HG03196 (cell line): ENCODE data around the gene ALKBH2.

Source experiments
- ATAC-seq: cut with Tn5 transposase; IDR thresholded peaks from one replicate; pipeline ENCODE4 v1.9.1; 2021; ENCODE audit not compliant: unreplicated experiment

Gene ALKBH2

DNA sequence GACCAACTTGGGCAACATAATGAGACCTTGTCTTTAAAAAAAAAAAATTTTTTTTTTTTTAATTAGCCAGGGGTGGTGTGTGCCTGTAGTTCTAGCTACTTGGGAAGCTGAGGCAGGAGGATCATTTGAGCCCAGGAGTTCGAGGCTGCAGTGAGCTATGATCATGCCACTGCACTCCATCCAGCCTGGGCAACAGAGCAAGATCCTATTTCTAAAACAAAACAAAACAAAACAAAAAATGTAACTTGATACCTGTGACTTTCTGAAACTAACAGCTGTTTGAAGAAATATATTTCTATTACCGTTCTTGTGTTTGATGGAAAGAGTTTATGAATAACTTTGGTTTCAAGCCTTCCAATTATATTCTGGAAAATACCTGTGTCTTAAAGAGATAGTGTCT lies 21.4 kb upstream of the ALKBH2 start:
- no peak for ATAC-seq

DNA sequence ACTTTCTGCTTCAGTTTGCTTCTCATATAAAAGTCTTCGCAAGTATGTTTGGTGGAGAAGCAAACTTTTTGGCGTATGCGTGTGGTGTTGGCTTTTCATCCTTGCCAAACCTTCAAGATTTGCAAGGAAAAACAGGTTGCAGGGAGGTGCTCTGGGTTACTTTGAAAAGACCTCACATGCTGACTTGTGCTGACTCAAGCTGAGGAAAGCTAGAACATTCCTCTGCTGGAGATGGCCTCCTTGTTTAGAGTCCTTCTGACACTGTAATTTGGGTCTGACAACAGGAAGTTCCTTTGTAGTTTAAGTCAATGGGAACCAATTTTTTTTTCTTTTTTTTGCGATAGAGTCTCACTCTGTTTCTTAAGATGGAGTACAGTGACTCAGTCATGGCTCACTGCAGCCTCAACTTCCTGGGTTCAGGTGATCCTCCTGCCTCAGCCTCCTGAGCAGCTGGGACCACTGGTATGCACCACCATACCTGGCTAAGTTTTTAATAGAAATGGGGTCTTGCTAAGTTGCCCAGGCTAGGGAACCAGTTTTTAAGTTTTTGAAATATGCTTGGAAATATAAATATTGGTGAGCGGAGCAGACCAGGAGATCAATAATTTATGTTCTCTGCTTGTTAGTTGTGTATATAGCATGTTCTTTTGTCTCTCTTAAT lies 20.5 kb upstream of the ALKBH2 start:
- ATAC-seq, result no peak

DNA sequence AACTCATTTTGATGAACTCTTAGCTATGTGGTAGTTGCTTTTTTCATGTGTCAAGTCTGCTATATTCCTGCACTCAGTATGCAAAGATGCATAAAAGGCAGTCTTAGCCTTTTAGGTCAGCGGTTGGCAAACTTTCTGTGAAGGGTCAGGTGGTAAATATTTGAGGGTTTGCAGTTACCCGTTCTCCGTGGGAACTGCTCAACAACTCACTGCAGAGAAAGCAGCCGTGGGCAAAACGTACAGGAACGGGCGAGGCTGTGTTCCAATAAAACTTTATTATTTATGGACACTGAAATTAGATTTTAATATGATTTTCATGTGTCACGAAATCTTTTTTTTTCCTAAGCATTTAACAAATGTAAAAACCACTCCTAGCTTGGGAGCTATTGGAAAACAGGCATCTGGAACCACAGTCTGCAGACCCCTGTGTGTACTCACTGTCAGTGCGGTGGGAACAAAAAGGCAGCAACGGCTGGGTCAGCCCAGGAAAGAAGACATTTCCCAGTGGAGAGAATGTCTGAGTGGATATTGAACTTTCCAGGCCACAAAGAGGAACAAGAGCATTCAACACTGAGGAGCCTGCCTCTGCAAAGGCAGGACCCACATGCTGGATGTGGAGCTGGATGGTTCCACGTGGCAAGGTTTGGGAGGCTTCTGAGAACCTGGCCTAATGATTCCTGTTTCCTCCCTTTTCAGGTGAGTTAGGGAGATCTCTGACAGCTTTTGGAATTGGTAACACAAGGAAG lies 19.6 kb upstream of the ALKBH2 start:
- no peak for ATAC-seq

DNA sequence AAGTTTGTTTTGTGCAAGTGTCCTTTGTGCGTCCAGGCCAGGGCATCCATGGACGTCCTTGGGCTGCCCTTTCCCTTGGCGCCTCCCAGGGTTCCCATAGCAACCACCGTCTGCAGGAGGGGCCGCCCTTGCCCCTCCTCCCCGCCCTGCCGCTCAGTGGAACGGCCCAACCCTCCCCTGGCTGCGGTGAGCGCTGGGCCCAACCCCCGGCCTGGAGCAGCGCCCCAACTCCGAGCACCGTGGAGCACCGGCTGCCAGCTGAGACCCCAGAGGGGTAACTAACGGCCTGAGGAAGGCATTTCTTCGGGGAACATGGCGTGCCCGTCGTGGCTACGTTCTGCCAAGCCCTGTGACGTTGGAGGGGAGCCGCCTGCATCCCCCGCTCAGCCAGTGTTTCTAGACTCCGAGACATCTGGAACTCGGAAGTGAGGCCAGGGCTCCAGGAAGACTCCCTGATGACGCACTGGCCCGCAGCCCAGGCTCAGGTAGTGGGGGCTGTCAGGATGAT lies 17.8 kb upstream of the ALKBH2 start:
- no peak for ATAC-seq

DNA sequence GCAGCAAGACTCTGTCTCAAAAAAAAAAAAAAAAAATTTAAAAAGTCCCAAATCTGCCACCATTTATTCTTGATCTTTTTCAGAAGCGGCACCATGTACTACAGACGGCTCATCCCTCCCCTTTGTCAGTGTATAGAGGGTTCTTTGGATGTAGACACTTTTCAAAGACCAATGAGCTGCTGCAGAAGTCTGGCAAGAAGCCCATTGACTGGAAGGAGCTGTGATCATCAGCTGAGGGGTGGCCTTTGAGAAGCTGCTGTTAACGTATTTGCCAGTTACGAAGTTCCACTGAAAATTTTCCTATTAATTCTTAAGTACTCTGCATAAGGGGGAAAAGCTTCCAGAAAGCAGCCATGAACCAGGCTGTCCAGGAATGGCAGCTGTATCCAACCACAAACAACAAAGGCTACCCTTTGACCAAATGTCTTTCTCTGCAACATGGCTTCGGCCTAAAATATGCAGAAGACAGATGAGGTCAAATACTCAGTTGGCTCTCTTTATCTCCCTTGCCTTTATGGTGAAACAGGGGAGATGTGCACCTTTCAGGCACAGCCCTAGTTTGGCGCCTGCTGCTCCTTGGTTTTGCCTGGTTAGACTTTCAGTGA lies 16.6 kb upstream of the ALKBH2 start:
- no peak for ATAC-seq

DNA sequence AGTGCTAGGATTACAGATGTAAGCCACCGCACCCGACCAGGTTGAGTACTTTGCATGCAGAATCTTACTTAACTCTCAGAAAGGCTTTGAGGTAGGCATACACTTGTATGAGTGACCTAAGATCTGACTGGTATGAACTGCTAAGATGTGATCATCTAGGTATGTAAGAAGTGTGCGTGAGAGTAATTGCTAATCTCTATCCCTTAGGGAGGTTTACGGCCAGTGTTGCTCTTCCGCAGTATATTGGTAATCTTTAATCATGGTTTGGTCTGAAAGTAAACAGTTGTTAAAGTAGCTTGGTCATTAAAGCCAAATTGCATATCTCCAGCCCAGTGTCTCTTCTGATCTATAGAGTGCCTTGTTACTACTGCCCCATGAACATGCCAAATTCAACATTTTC lies 11.9 kb upstream of the ALKBH2 start:
- ATAC-seq, result no peak

DNA sequence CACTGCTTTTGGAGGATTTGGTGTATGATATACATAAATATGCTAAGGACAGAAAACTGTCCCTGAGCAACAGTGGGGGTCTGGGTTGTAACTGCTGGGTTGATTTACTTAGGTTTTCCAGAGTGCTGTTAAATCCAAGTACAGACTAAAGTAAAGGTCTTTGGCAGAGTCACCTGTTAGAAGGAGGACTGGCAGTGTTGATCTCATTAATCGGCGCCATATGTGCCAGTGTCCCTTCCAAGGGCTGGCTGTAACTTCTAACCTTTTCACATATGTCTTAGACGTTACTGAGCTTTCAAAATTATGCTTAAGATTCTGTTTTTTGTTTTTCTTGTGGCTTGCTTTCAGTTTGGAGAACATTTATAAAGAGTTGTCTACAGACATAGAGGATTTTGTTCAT lies 9.2 kb upstream of the ALKBH2 start:
- ATAC-seq, result no peak

DNA sequence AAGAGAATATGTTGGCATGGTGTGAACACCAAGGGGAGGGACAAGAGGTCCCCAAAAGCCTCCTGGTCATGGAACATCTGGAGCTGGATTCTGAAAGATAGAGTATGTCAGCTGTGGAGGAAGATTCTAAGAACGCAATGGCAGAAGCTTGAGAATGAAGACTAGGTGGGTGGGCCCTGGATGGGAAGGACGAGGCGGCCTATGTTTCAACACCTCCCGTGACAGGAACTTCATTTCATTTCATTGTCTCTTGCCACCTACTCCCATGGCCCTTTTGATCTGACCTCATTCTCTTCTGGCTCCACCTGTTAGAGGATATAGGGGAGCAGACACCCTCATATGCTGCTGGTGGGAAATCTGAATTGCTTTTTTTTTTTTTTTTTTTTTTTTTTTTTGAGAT lies 7.5 kb upstream of the ALKBH2 start:
- ATAC-seq, result no peak

DNA sequence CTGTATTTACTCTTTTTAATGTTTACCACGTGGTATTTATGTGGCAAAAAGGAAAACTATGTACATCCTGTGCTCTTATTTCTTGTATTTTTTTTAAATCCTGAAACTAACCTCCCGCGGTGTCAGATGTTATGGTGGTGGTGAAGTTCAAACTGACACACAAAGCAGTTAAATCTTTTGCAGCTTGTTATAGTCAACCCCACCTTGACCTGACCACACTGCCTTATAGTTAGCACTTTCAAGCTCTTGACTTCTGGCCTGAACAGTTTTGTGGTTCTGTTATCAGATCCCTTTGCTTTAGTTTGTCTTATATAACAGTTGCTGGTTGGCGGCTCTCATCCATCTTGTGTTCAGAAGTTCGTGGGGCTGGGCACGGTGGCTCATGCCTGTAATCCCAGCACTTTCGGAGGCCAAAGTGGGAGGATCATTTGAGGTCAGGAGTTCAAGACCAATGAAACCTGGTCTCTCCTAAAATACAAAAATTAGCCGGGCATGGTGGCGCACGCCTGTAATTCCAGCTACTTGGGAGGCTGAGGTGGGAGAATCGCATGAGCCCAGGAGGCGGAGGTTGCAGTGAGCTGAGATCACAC lies 6.3 kb upstream of the ALKBH2 start:
- no peak for ATAC-seq

DNA sequence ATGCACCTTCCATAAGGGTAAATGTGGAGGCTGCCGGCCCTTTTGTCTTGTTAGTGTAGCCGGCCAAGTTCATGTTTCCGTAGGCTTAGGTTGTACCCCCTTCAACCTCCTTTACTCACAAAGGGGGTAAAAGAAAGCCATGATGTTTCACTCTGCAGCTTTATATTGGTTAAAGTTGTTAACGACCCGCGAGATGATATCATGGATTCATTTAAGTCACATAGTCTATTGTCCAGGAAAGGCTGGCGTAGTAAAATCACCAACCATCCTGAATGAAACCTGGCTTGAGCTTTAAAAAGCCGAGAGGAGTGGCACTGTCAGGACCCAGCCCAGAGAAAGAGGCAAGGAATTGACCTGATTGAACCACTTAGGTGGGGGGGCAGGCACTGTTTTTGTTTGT lies 5.4 kb upstream of the ALKBH2 start:
- ATAC-seq, result no peak

DNA sequence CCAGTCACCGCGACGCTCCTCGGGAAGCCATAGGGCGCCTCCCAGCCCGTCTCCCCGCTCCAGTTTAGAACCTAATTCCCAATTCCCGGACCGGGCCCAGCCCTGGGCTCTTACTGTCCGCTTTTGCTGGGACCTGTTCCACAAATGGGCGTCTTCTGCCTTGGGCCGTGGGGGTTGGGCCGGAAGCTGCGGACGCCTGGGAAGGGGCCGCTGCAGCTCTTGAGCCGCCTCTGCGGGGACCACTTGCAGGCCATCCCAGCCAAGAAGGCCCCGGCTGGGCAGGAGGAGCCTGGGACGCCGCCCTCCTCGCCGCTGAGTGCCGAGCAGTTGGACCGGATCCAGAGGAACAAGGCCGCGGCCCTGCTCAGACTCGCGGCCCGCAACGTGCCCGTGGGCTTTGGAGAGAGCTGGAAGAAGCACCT lies 4.9 kb upstream of the ALKBH2 start:
- ATAC-seq, result peak; percentile 28

DNA sequence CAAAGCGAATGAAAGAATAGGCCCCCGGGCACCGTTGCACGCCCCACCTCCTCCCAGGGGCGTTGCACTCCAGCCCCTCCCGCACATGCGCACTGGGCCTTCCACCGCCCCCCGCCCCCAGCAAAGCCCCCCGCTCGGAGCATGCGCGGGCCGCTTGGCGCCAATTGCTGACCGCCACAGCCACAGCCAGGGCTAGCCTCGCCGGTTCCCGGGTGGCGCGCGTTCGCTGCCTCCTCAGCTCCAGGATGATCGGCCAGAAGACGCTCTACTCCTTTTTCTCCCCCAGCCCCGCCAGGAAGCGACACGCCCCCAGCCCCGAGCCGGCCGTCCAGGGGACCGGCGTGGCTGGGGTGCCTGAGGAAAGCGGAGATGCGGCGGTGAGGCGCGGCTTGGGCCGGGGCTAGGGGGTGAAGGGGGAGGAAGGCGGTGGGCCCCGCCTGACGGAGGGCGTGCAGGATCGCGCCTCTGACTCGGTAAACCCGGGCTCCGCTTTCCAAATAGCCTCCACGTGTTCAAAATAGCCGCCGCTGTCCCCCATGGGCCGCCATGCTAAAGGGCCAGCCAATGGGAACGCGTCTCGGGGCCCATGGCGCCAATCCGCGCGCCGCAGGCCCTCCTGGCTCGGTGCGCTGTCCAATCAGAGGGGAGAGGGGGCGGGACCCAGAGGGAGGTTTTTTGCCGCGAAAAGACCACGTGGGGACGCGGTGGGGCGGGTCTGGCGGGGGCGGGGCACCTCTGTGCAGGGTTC lies 4.3 kb upstream of the ALKBH2 start, which contains the start of gene UNG:
Gene UNG, plus strand, starts transcription at position 163 of the 748 bp plus-strand sequence. Its CDS starts 83 bp downstream, at position 246.
- peak; percentile 87 for ATAC-seq

DNA sequence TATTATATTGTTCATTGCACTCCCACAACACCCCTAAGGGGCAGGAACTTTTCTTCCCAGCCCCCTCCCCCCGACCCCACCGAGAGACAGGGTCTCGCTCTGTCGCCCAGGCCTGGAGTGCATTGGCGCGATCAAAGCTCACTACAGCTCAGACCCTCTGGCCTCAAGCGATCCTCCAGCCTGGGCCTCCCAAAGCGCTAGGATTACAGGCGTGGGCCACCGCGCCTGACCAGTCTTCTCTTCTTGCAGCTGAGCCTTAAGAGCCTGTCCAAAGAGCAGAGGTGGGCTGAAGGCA lies 3.8 kb upstream of the ALKBH2 start:
- no peak for ATAC-seq

DNA sequence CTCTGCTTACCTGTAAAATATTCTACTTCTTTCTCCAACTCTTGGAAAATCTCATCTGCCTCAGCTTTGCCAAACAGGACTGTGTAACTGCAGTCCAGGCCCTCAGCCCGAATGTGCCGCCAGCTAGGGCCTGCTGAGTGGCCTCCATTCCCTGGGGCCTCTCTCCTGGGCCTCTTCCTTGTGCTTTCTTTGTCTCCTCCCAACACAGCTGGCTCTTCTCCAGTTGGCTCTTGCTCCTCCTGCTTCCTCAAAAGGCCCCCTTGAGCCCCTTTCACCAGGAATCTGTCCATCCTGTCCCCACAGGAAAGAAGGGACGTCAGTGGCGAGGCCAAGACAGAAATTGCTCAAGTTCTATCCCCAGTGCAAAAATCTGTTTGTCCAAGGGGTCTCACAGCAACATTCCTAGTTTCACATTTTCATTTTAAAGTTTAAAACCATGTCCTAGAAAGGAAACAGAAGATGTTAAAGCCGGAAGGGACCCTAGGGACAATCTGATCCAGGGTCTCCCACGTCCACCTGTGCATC lies 713 bp downstream of the ALKBH2 start:
- ATAC-seq, result no peak

DNA sequence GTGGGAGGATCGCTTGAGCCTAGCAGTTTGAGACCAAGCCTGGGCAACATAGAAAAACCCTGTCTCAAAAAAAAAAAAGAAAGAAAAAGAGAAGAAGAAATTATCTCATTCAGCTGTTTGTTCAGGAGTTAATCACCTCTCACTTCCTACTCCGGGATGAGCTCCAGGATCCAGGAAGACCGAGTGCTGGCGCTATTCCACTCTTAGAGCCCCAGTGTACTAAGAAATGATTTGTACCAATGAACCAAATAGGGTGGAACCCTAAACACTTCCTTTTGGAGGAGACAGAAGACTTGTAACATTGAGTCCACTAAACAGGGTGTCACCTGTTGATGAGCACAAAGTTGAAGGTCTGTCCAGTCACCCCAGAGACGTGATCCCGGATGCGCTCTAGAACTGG lies 3.6 kb downstream of the ALKBH2 start:
- no peak for ATAC-seq

DNA sequence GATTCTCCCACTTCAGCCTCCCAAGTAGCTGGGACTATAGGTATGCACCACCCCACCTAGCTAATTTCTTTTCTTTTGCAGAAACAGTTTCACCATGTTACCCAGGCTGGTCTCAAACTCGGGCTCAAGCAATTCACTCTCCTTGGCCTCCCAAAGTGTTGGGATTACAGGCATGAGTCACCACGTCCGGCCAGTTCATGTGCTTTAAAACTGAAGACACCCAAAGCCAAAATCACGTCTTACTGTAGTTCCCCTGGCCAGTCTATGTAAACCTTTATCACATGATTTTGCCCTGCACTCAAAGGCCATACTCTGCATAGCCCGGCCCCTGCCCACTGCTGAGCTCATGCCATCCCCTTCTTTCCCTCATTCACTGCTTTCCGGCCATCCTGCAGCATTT lies 4.5 kb downstream of the ALKBH2 start:
- no peak for ATAC-seq

DNA sequence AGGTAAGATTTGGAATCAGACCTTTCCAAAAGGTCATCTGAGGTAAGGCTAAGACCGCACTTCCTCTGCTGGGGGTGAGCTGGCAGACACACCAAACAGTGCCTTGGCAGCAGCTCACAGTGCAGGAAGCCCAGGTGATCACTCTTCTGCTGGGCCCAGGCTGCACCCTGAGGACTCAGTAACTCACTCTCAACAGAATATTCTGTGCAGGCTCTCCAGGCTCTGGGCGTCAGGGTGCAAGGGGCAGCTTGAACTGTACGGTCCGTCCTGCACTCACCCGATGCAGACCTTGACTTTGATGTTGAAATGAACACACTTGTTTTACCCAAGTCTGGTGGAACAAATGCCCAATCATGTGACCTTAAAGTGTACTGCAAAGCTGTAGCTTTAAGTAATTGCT lies 6.0 kb downstream of the ALKBH2 start:
- no peak for ATAC-seq

DNA sequence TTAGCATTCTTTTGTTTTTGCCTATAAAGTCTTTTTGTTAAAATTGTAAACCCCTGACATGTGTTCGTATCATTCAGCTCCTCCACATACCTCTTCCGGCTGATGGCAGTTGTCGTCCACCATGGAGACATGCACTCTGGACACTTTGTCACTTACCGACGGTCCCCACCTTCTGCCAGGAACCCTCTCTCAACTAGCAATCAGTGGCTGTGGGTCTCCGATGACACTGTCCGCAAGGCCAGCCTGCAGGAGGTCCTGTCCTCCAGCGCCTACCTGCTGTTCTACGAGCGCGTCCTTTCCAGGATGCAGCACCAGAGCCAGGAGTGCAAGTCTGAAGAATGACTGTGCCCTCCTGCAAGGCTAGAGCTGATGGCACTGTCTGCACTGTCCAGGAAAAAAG lies 7.7 kb downstream of the ALKBH2 start:
- no peak for ATAC-seq

DNA sequence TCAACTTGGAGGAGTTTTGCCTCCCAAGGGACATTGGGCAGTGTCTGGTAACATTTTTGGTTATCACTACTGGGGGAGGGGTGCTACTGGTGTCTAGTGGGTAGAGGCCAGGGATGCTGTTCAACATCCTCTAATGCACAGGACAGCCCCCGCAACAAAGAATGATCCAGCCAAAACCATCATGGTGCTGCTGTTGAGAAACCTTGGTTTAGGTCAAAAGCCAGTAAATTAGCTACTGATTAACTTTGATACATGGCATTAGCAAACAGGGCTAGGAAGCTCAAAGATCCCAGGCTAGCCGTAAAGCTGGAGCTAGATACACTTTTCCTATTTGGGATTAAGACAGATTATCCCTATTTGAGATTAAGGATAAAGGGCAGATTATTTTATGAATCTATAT lies 8.8 kb downstream of the ALKBH2 start:
- no peak for ATAC-seq

DNA sequence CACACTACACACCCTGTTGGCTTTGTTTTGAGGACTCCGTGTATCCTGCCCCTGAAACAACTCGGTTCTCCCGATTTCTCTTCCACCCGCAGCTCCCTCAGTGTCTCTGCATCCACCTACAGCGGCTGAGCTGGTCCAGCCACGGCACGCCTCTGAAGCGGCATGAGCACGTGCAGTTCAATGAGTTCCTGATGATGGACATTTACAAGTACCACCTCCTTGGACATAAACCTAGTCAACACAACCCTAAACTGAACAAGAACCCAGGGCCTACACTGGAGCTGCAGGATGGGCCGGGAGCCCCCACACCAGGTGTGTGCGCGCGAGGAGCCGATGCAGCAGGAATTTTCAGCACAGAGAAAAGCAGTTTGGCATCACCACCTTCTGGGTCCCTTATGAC lies 10.5 kb downstream of the ALKBH2 start:
- no peak for ATAC-seq

DNA sequence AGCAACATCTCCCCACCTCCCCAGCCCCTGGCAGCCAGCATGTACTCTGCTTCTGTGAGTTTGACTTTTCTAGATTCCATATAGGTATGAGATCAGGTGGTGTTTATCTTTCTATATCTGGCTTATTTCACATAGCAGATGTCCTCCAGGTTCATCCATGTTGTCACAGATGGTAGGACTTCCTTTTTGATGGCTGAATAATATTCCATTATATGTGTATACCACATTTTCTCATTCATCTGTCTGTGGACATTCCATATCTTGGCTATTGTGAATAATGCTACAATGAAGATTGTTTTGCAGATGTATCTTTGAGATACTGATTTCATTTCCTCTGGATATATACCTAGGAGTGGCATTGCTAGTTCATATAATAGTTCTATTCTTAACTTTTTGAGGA lies 18.4 kb downstream of the ALKBH2 start:
- no peak for ATAC-seq
